ENCODE data around the gene CRYBA4.

CRYBA4 gene

GRCh38 chr22:26656891-26657851 lies 35.4 kb downstream of the CRYBA4 start, which contains the start of gene MIAT:
Gene MIAT, plus strand, starts transcription at chr22:26657588.
- H3K4me2 ChIP-seq (ENCODE audit: low read length, poor library complexity, severe bottlenecking): peak within 1 kb of the TSS; percentile 80
- H2AFZ ChIP-seq (ENCODE audit: low read depth, low read length): peak within 1 kb of the TSS; percentile 19
- no peak for DNase-seq
- peak within 1 kb of the TSS; percentile 78 for H2BK120ac ChIP-seq (ENCODE audit: low read depth, low read length)
- H3K14ac ChIP-seq (ENCODE audit: low read length in 2 of 2): peak within 1 kb of the TSS in 1 of 2 experiments; percentile 92
- H3K27ac ChIP-seq (ENCODE audit: low read length, poor library complexity, severe bottlenecking): no peak within 1 kb of the TSS
- no peaks in the 10 kb centered on the region for H3K79me1 ChIP-seq (replicated peaks; ENCODE audit: low read length, poor library complexity, severe bottlenecking)
- peak within 1 kb of the TSS; percentile 60 to 88 for H3K18ac ChIP-seq (ENCODE audit: low read depth in 1 of 2, low read length in 2 of 2)
- peak within 1 kb of the TSS in 1 of 2 experiments; percentile 25 for H2BK12ac ChIP-seq (ENCODE audit: low read length in 2 of 2)
- peak within 1 kb of the TSS in 1 of 2 experiments; percentile 94 for H3K23ac ChIP-seq (ENCODE audit: low read length in 2 of 2)
- H3K27me3 ChIP-seq (ENCODE audit: control insufficient read depth in 1 of 2, insufficient read depth in 1 of 2, low read length in 2 of 2): peaks cover 35 to 58% of the 10 kb centered on the region in 2 experiments
- H4K91ac ChIP-seq (ENCODE audit: low read length): peak within 1 kb of the TSS; percentile 3
- peak within 1 kb of the TSS in 1 of 2 experiments; percentile 49 for H3K4ac ChIP-seq (ENCODE audit: low read depth in 1 of 2, low read length in 2 of 2)
- peak within 1 kb of the TSS; percentile 22 for H3K9ac ChIP-seq (ENCODE audit: low read length)
- H2AK5ac ChIP-seq (ENCODE audit: low read length, severe bottlenecking): peak within 1 kb of the TSS; percentile 40
- H3K36me3 ChIP-seq (ENCODE audit: control insufficient read depth in 1 of 2, insufficient read depth in 2 of 2, low read depth in 1 of 2, low read length in 2 of 2): no peaks in the 10 kb centered on the region
- H3K4me1 ChIP-seq (ENCODE audit: control insufficient read depth, insufficient read depth, low read depth, low read length): peaks cover 17% of the 10 kb centered on the region
- peak within 1 kb of the TSS; percentile 36 to 68 for H3K4me3 ChIP-seq (ENCODE audit: insufficient read depth in 1 of 2, low read depth in 1 of 2, low read length in 2 of 2)
- H2BK15ac ChIP-seq (ENCODE audit: low read depth, poor library complexity, severe bottlenecking): peak within 1 kb of the TSS; percentile 70
- WGBS: 9% methylated on average over 57 of the region's 62 CpGs
- H3K9me3 ChIP-seq (ENCODE audit: control insufficient read depth, low read length): no peaks in the 10 kb centered on the region
- H4K8ac ChIP-seq (ENCODE audit: low read length): peak within 1 kb of the TSS; percentile 77
- no peak within 1 kb of the TSS for H2BK5ac ChIP-seq (ENCODE audit: low read depth, low read length, poor library complexity, severe bottlenecking)

DNA sequence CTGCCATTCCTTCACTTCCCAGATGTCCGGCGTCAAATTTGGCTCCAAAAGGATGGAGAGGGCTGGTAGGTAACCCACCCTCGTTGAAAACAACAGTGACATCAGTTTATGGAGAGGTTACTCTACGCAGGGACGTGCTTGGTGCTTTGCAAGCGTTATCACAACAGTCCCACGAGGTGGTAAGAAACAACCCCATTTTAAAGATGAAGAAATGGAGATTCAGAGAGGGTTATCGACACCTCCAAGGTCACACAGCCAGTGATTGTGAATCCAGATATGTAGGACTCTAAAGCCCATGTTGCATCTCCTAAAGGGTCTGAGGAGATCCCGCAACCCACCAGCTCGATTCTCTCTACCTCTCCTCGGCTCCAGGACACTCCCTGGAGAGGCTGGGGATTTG lies 36.4 kb downstream of the CRYBA4 start:
- peak overlapping the region in 1 of 2 experiments; percentile 25 for H2BK12ac ChIP-seq (ENCODE audit: low read length in 2 of 2)
- peaks cover 17% of the 10 kb centered on the region for H3K4me1 ChIP-seq (ENCODE audit: control insufficient read depth, insufficient read depth, low read depth, low read length)
- no peak overlapping the region for H3K4ac ChIP-seq (ENCODE audit: low read depth in 1 of 2, low read length in 2 of 2)
- no peaks in the 10 kb centered on the region for H3K79me1 ChIP-seq (replicated peaks; ENCODE audit: low read length, poor library complexity, severe bottlenecking)
- peak overlapping the region in 1 of 2 experiments; percentile 68 for H3K4me3 ChIP-seq (ENCODE audit: insufficient read depth in 1 of 2, low read depth in 1 of 2, low read length in 2 of 2)
- no peak overlapping the region for H4K8ac ChIP-seq (ENCODE audit: low read length)
- 11% methylated on average over 8 of the region's 11 CpGs for WGBS
- no peak overlapping the region for H3K27ac ChIP-seq (ENCODE audit: low read length, poor library complexity, severe bottlenecking)
- H3K23ac ChIP-seq (ENCODE audit: low read length in 2 of 2): no peak overlapping the region
- peak overlapping the region; percentile 40 for H2AK5ac ChIP-seq (ENCODE audit: low read length, severe bottlenecking)
- peaks cover 28 to 52% of the 10 kb centered on the region in 2 experiments for H3K27me3 ChIP-seq (ENCODE audit: control insufficient read depth in 1 of 2, insufficient read depth in 1 of 2, low read length in 2 of 2)
- peak overlapping the region; percentile 78 for H2BK120ac ChIP-seq (ENCODE audit: low read depth, low read length)
- H3K36me3 ChIP-seq (ENCODE audit: control insufficient read depth in 1 of 2, insufficient read depth in 2 of 2, low read depth in 1 of 2, low read length in 2 of 2): no peaks in the 10 kb centered on the region
- H2AFZ ChIP-seq (ENCODE audit: low read depth, low read length): no peak overlapping the region
- peak overlapping the region; percentile 3 for H4K91ac ChIP-seq (ENCODE audit: low read length)
- H3K18ac ChIP-seq (ENCODE audit: low read depth in 1 of 2, low read length in 2 of 2): peak overlapping the region in 1 of 2 experiments; percentile 55
- H3K4me2 ChIP-seq (ENCODE audit: low read length, poor library complexity, severe bottlenecking): peak overlapping the region; percentile 71
- H3K14ac ChIP-seq (ENCODE audit: low read length in 2 of 2): no peak overlapping the region
- H3K9ac ChIP-seq (ENCODE audit: low read length): peak overlapping the region; percentile 22
- DNase-seq: no peak
- H2BK5ac ChIP-seq (ENCODE audit: low read depth, low read length, poor library complexity, severe bottlenecking): no peak overlapping the region
- H2BK15ac ChIP-seq (ENCODE audit: low read depth, poor library complexity, severe bottlenecking): no peak overlapping the region
- no peaks in the 10 kb centered on the region for H3K9me3 ChIP-seq (ENCODE audit: control insufficient read depth, low read length)

GRCh38 chr22:26658671-26659478 lies 37.1 kb downstream of the CRYBA4 start:
- H2BK12ac ChIP-seq (ENCODE audit: low read length in 2 of 2): peak overlapping the region in 1 of 2 experiments; percentile 66
- H3K23ac ChIP-seq (ENCODE audit: low read length in 2 of 2): no peak overlapping the region
- H3K9ac ChIP-seq (ENCODE audit: low read length): peak overlapping the region; percentile 22
- peak overlapping the region; percentile 63 for H2AK5ac ChIP-seq (ENCODE audit: low read length, severe bottlenecking)
- H3K4me2 ChIP-seq (ENCODE audit: low read length, poor library complexity, severe bottlenecking): peak overlapping the region; percentile 71
- no peak overlapping the region for H4K8ac ChIP-seq (ENCODE audit: low read length)
- H2AFZ ChIP-seq (ENCODE audit: low read depth, low read length): peak overlapping the region; percentile 87
- peak; percentile 92 for DNase-seq
- H2BK120ac ChIP-seq (ENCODE audit: low read depth, low read length): peak overlapping the region; percentile 78
- H3K4me3 ChIP-seq (ENCODE audit: insufficient read depth in 1 of 2, low read depth in 1 of 2, low read length in 2 of 2): peak overlapping the region in 1 of 2 experiments; percentile 68
- H2BK5ac ChIP-seq (ENCODE audit: low read depth, low read length, poor library complexity, severe bottlenecking): no peak overlapping the region
- no peak overlapping the region for H2BK15ac ChIP-seq (ENCODE audit: low read depth, poor library complexity, severe bottlenecking)
- H3K9me3 ChIP-seq (ENCODE audit: control insufficient read depth, low read length): no peaks in the 10 kb centered on the region
- H3K27me3 ChIP-seq (ENCODE audit: control insufficient read depth in 1 of 2, insufficient read depth in 1 of 2, low read length in 2 of 2): peaks cover 23 to 48% of the 10 kb centered on the region in 2 experiments
- 3% methylated on average over 25 of the region's 27 CpGs for WGBS
- H3K4me1 ChIP-seq (ENCODE audit: control insufficient read depth, insufficient read depth, low read depth, low read length): peaks cover 17% of the 10 kb centered on the region
- H3K18ac ChIP-seq (ENCODE audit: low read depth in 1 of 2, low read length in 2 of 2): peak overlapping the region in 1 of 2 experiments; percentile 55
- H3K36me3 ChIP-seq (ENCODE audit: control insufficient read depth in 1 of 2, insufficient read depth in 2 of 2, low read depth in 1 of 2, low read length in 2 of 2): no peaks in the 10 kb centered on the region
- no peak overlapping the region for H3K4ac ChIP-seq (ENCODE audit: low read depth in 1 of 2, low read length in 2 of 2)
- no peaks in the 10 kb centered on the region for H3K79me1 ChIP-seq (replicated peaks; ENCODE audit: low read length, poor library complexity, severe bottlenecking)
- peak overlapping the region; percentile 3 for H4K91ac ChIP-seq (ENCODE audit: low read length)
- peak overlapping the region; percentile 27 for H3K27ac ChIP-seq (ENCODE audit: low read length, poor library complexity, severe bottlenecking)
- no peak overlapping the region for H3K14ac ChIP-seq (ENCODE audit: low read length in 2 of 2)
